Measurements from ENCODE around the gene CMIP. TPM values are rescaled to one million over a fixed set of nuclear protein-coding genes. Genes with fewer than 3 reads are reported as not detected.

Gene CMIP
- total RNA-seq, 1 donor from 2014 or later = 163 TPM

DNA sequence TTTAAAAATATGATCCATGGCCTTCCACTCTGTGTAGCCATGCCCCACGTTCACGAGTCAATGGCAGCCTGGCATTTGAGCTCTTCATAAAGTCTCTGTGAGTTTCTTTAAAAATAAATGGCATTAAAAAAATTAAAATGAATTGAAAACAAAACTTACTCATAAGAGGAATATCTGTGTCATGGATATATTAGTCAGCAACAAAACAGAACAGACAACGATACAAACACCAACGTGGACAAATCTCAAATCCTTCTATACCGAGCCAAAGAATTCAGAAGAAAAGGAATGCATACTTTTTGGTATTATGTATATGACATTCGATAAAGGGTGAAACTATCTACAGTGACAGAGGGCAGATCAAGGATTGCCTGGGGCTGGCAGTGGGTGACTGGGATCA is 8.2 kb upstream of the CMIP start:
- Mint-ChIP-seq H3K27me3 (ENCODE audit: unreplicated experiment) (peaks cover 12% of the 10 kb centered on the region), H3K4me1 (ENCODE audit: low read depth, unreplicated experiment) (peaks cover 20% of the 10 kb centered on the region), H3K4me3 (ENCODE audit: unreplicated experiment) (no peak overlapping the region), H3K9me3 (ENCODE audit: unreplicated experiment) (peaks cover 11% of the 10 kb centered on the region), H3K36me3 (ENCODE audit: unreplicated experiment) (no peaks in the 10 kb centered on the region), H3K27ac (ENCODE audit: unreplicated experiment) (no peak overlapping the region)
- TF ChIP-seq, protein P1, sequence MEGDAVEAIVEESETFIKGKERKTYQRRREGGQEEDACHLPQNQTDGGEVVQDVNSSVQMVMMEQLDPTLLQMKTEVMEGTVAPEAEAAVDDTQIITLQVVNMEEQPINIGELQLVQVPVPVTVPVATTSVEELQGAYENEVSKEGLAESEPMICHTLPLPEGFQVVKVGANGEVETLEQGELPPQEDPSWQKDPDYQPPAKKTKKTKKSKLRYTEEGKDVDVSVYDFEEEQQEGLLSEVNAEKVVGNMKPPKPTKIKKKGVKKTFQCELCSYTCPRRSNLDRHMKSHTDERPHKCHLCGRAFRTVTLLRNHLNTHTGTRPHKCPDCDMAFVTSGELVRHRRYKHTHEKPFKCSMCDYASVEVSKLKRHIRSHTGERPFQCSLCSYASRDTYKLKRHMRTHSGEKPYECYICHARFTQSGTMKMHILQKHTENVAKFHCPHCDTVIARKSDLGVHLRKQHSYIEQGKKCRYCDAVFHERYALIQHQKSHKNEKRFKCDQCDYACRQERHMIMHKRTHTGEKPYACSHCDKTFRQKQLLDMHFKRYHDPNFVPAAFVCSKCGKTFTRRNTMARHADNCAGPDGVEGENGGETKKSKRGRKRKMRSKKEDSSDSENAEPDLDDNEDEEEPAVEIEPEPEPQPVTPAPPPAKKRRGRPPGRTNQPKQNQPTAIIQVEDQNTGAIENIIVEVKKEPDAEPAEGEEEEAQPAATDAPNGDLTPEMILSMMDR (IDR thresholded peaks at IDR 0.05; ENCODE audit: partially characterized antibody, unreplicated experiment) = no peak
- no peak for DNase-seq

DNA sequence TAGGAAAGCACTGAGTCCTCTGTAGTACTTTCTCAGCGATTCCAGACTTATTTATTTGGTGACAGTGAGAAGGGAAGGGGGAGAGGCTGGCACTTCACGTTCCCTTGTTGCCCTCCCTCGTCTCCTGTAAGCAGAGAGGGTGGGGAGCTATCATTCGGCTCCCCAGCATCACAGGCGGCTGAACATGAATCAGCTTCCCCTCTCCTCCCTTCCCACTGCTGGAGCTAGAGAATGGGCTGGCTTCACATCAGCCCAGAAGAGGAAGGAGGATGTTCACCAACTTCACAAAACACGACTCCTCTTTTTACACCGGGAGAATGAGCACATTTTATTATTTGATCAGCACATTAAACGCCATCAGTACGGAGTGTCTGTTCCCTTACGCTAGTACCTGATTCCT is 6.7 kb upstream of the CMIP start:
- DNase-seq = no peak
- H3K9me3 Mint-ChIP-seq (ENCODE audit: unreplicated experiment) = peaks cover 9% of the 10 kb centered on the region
- H3K27me3 Mint-ChIP-seq (ENCODE audit: unreplicated experiment) = peaks cover 13% of the 10 kb centered on the region
- no peak overlapping the region for H3K4me3 Mint-ChIP-seq (ENCODE audit: unreplicated experiment)
- TF ChIP-seq, protein P1 (IDR thresholded peaks at IDR 0.05; ENCODE audit: partially characterized antibody, unreplicated experiment) = no peak
- no peaks in the 10 kb centered on the region for H3K36me3 Mint-ChIP-seq (ENCODE audit: unreplicated experiment)
- no peak overlapping the region for H3K27ac Mint-ChIP-seq (ENCODE audit: unreplicated experiment)
- peaks cover 15% of the 10 kb centered on the region for H3K4me1 Mint-ChIP-seq (ENCODE audit: low read depth, unreplicated experiment)

DNA sequence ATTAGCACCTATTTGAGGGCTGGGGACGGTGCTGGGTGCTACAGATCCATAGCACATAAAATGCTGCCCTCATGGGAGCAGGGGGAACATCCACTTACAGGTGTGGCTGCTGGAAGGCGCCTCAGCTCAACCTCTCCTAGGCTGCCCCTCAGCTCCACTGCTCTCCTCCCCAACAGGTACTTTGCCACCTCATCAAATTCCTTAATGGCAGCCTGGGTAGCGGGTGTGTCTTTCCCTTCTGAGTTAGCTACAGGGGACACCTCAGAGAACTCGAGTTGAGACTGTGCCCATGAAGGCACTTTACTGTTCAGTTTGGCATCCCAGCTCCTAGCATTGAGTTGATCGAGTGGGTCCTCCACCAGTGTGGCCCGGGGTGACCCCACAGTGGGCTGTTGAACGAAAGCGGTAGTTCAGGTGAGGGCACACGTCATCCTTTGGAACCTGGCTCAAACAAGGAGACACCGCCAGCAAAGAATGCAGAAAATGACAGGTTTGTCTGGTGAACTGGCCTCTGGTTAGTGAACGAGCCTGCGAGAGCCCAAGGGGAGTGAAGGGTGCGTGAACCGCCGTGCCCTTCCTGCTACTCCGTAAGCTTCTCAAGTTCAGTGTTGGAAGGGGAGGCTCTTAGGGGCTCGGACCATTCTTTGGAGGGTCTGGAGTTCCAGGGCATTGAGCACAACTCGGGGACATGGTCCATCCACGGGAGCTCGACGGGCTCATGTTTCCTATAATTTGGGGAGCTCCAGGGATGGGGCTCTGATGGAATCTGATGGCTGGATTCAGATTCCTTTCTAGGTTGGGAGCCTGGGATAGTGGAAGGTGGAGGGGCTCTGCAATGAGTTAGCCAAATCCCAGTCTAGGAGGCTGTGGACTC is 3.5 kb upstream of the CMIP start:
- no peak overlapping the region for H3K27ac Mint-ChIP-seq (ENCODE audit: unreplicated experiment)
- DNase-seq = no peak
- peaks cover 16% of the 10 kb centered on the region for H3K27me3 Mint-ChIP-seq (ENCODE audit: unreplicated experiment)
- peaks cover 21% of the 10 kb centered on the region for H3K4me1 Mint-ChIP-seq (ENCODE audit: low read depth, unreplicated experiment)
- peaks cover 10% of the 10 kb centered on the region for H3K9me3 Mint-ChIP-seq (ENCODE audit: unreplicated experiment)
- no peak overlapping the region for H3K4me3 Mint-ChIP-seq (ENCODE audit: unreplicated experiment)
- H3K36me3 Mint-ChIP-seq (ENCODE audit: unreplicated experiment) = no peaks in the 10 kb centered on the region
- TF ChIP-seq, protein P1 (IDR thresholded peaks at IDR 0.05; ENCODE audit: partially characterized antibody, unreplicated experiment) = no peak

DNA sequence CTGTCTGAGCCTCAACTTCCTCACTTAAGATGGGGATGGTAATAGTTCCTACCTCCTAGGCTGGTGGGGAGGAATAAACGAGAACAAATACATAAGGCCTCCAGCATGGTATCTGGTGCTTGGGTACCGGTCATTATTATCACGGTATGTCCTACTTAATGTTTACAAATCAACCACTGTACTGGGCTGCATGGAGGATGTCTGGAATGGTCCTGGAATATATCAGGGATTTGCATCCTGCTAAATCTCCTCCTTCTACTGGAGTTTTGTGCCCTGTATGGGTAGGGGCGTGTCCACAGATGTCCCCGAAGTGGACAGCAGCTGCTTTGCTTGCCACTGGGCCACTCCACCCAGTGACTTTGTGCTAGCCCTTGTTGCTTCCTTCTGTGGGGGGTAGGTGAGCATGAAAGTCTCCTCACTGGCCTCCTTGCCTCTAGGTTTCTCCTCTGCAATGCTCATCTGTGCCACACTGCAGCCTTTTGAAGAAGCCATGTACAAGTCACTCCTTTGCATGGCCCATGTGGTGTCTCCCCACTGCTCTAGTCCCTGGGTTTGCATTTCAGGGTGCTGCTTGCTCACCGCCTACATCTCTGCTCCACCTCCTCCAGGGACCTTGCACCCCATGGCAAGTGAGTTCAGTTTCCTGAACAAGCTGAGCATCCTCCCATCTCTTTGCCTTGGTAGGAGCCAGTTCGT is 2.2 kb upstream of the CMIP start:
- Mint-ChIP-seq H3K36me3 (ENCODE audit: unreplicated experiment) (no peaks in the 10 kb centered on the region), H3K9me3 (ENCODE audit: unreplicated experiment) (peaks cover 10% of the 10 kb centered on the region), H3K4me1 (ENCODE audit: low read depth, unreplicated experiment) (peaks cover 24% of the 10 kb centered on the region), H3K4me3 (ENCODE audit: unreplicated experiment) (peak overlapping the region; percentile 78), H3K27ac (ENCODE audit: unreplicated experiment) (no peak overlapping the region), H3K27me3 (ENCODE audit: unreplicated experiment) (peaks cover 20% of the 10 kb centered on the region)
- DNase-seq = no peak
- TF ChIP-seq, protein P1 (IDR thresholded peaks at IDR 0.05; ENCODE audit: partially characterized antibody, unreplicated experiment) = no peak

Measured in glutamatergic neuron (in vitro differentiated cells).